Activated naive CD8-positive, alpha-beta T cell treated with anti-CD3 and anti-CD28 coated beads for 36 hours (primary cell): ENCODE results near the gene ZMAT3. TPM values are rescaled to one million over a fixed set of nuclear protein-coding genes. Genes with fewer than 3 reads are reported as not detected.

Experiments
- DNase-seq: peaks from one replicate; pipeline ENCODE4 v3.0.0; 2021
- H3K27ac Mint-ChIP-seq: one replicate; pipeline ENCODE4 v1.8.0; 2022; ENCODE audit warnings: mild to moderate bottlenecking, moderate library complexity, mixed read lengths
- H3K27me3 Mint-ChIP-seq: one replicate; pipeline ENCODE4 v1.8.0; 2022; ENCODE audit warnings: mild to moderate bottlenecking, mixed read lengths
- H3K36me3 Mint-ChIP-seq: one replicate; pipeline ENCODE4 v1.8.0; 2021; ENCODE audit warnings: mild to moderate bottlenecking, mixed read lengths
- H3K4me1 Mint-ChIP-seq: one replicate; pipeline ENCODE4 v1.8.0; 2021; ENCODE audit warnings: mixed read lengths
- H3K4me3 Mint-ChIP-seq: one replicate; pipeline ENCODE4 v1.8.0; 2022; ENCODE audit warnings: mild to moderate bottlenecking, moderate library complexity, mixed read lengths
- H3K9me3 Mint-ChIP-seq: one replicate; pipeline ENCODE4 v1.8.0; 2022; ENCODE audit warnings: mixed read lengths
- total RNA-seq, 2 experiments: library from RNA; stranded (reverse); gene quantifications; one replicate each; pipeline ENCODE4 v1.2.3, GENCODE V29; 2021

Gene ZMAT3
- total RNA-seq, 2 experiments from 2014 or later: 10.6 to 10.7 TPM

DNA sequence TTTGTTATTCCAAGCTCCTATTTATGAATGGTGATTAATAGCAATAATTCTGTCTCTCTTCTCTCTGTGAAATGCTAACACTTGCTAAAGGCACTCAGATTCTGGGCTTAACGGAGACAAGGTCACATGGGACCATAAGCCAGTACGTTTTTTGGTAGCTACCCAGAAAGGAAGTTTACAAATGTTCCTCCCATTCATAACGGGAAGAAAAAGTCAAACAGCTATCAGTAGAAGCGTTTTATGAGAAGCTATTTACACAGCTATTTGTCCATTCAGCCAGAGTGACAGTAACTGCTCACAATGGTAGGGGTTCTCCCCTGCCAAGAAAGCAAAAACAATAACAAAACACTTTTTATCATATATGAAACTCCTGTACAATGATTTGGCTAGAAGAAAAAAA is 51.5 kb downstream of the ZMAT3 start:
- no peaks in the 10 kb centered on the region for H3K27me3 Mint-ChIP-seq
- DNase-seq: no peak

DNA sequence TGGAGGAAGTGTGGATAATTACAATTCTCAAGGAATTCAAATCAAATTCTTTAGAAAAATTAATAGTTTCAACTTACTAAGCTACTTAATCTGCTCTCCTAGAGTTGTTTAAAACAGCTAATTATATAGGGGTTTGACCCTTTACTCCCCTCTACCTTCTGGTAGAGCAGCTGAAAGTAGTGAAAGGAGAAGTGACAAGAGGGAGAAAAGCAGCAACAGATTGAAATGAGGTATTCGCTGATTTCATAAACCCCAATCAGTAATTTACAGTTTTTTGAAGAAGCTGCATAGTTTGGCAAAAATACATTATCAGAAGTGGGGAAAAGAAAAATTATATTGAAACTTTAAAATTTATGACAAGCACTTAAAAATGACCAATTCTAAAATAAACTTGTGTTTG is 52.8 kb downstream of the ZMAT3 start:
- Mint-ChIP-seq H3K27ac (no peak overlapping the region), H3K27me3 (no peaks in the 10 kb centered on the region), H3K36me3 (peaks cover 2% of the 10 kb centered on the region), H3K9me3 (no peaks in the 10 kb centered on the region), H3K4me3 (no peak overlapping the region), H3K4me1 (peaks cover 30% of the 10 kb centered on the region)
- DNase-seq: no peak

More for the DNA sequence above, 51.5 kb downstream of the ZMAT3 start:
- peaks cover 30% of the 10 kb centered on the region for H3K4me1 Mint-ChIP-seq
- no peak overlapping the region for H3K27ac Mint-ChIP-seq
- no peak overlapping the region for H3K4me3 Mint-ChIP-seq
- no peaks in the 10 kb centered on the region for H3K9me3 Mint-ChIP-seq
- peaks cover 3% of the 10 kb centered on the region for H3K36me3 Mint-ChIP-seq

DNA sequence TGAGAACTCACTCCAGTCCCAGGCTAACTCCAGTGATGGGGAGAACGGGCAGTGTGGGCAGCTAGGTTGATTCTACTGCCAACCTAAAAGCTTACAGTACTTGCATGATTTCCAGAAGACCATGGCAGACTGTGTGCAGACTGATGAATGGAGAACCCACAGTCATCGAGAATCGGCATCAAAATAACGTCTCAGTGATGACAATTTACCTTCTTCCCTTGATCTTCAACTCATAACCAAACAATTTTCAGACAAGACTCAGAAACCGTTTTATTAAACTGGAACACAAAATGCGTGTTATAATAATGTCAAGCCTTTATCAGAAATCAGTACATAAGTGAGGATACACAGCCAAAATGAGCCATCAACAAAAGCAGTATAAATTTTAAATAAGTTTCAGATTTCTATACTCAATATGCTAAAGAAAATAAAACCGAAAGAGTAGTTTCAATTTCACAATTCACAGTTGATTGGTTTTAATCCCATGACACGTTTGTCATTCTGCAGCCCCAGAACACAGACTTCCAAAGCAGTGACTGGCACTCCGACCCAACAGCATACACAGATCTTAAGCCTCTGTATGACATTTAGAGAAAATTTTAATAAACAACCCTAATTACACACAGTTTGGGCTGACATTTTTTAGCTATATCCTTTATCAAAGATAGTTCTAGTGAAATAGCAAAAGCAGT is 54.5 kb downstream of the ZMAT3 start:
- Mint-ChIP-seq H3K9me3 (no peaks in the 10 kb centered on the region), H3K27me3 (no peaks in the 10 kb centered on the region), H3K4me3 (no peak overlapping the region), H3K27ac (peak overlapping the region; percentile 76), H3K4me1 (peaks cover 30% of the 10 kb centered on the region), H3K36me3 (peaks cover 2% of the 10 kb centered on the region)
- DNase-seq: no peak

DNA sequence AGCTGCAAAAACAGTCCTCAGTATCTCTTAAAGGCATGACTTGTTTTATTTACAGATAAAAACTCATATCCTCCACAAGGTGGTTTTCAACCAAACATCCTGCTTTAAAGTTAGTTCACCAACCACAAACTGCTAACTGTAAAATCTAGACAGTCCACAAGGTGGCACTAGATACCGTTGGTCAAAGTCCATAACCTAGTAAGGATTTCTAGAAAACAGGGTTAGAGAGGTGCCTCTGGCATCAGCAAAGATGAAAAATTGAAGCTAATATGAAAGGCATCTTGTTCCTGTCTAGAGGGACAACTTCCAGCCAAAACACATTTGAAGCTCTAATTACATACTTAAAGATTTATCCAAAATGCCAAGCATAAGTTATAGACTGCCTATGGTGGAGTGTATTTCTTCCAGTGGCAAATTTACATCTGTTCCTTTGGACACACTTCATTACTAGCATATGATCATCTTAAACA is 56.0 kb downstream of the ZMAT3 start:
- Mint-ChIP-seq H3K36me3 (peaks cover 2% of the 10 kb centered on the region), H3K27me3 (peaks cover 5% of the 10 kb centered on the region), H3K27ac (no peak overlapping the region), H3K9me3 (no peaks in the 10 kb centered on the region), H3K4me3 (no peak overlapping the region), H3K4me1 (peaks cover 20% of the 10 kb centered on the region)
- peak; percentile 43 for DNase-seq

DNA sequence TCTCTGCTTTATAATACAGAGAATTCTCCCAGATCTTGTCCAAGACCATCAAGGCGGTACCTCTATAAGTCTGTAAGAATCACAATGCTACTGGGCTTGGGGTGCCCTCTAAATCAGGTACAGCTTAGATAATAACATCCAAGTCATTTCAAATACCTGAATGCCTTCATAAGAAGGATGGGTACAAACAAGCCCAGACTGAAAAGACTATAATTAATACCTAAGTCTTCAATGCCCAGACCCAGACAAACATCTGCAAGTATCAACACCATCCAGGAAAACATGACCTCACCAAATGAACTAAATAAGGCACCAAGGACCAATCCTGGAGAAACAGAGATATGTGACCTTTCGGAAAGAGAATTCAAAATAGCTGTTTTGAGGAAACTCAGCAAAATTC is 65.9 kb downstream of the ZMAT3 start:
- Mint-ChIP-seq H3K27ac (no peak overlapping the region), H3K9me3 (no peaks in the 10 kb centered on the region), H3K36me3 (peaks cover 6% of the 10 kb centered on the region), H3K4me1 (peaks cover 4% of the 10 kb centered on the region), H3K27me3 (peaks cover 39% of the 10 kb centered on the region), H3K4me3 (no peak overlapping the region)
- DNase-seq: no peak

DNA sequence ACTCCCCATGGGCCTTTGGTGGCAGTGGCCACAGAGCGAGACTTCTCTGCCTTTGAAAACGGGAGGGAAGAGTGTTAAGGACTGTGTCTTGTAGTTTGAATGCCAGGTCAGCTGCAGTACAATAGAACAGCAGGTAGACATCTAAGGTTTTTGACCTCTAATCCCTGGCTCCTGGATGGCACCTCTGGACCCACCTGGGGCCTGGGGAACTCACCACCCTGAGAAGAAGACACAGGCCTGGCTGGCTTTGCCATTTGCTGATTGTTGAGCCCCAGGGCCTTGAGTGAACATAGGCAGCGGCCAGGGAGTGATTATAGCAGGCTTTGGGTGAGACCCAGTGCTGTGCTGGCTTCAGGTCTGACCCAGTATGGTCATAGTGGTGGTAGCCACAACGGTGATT is 66.4 kb downstream of the ZMAT3 start:
- Mint-ChIP-seq H3K36me3 (peaks cover 6% of the 10 kb centered on the region), H3K27ac (no peak overlapping the region)

DNA sequence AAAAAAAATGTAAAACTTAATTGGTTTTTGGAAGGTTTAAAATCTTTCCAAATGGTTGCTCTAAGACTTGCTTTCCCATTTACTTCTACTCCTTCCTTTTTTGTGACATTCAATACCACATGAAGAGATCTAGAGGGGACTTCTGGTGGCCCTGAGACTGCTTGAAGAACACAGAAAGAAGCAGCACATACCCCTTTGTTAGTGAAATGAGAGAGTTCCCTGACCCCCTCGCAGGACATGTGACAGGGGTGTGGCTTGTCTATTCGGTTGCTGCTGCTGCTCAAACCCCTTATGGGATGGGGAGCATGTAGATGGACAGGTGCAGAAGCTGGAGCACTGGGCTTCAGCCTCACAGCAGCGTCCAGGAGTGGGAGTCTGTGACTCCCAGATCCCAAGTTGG is 71.0 kb downstream of the ZMAT3 start:
- no peak for DNase-seq
- Mint-ChIP-seq H3K4me1 (peaks cover 29% of the 10 kb centered on the region), H3K27ac (peak overlapping the region; percentile 80), H3K9me3 (no peaks in the 10 kb centered on the region), H3K4me3 (no peak overlapping the region), H3K36me3 (peaks cover 15% of the 10 kb centered on the region), H3K27me3 (peaks cover 4% of the 10 kb centered on the region)

More for the DNA sequence above, 66.4 kb downstream of the ZMAT3 start:
- H3K4me3 Mint-ChIP-seq: no peak overlapping the region
- peaks cover 8% of the 10 kb centered on the region for H3K4me1 Mint-ChIP-seq
- no peaks in the 10 kb centered on the region for H3K9me3 Mint-ChIP-seq
- peaks cover 34% of the 10 kb centered on the region for H3K27me3 Mint-ChIP-seq
- DNase-seq: no peak

DNA sequence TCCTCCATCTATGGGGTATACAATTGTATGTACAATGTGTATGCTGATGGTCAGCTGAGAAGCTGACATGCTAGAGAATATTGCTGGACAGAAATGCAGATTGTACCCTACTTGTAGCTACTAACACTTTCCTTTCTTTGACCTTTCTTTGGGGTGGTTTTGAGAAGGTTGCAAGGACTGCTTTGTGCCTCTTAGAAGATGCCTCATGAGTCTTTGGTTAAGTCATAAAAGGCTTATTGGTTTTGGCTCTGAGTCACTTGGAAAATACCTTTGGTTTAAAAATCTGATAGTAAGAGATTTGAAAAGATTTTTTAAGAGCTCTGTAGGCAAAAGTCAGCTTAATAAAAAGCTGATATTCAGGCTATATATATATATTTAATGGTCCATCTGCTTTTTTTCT is 71.5 kb downstream of the ZMAT3 start:
- H3K9me3 Mint-ChIP-seq: no peaks in the 10 kb centered on the region
- peak overlapping the region; percentile 80 for H3K27ac Mint-ChIP-seq
- DNase-seq: no peak
- no peaks in the 10 kb centered on the region for H3K27me3 Mint-ChIP-seq
- no peak overlapping the region for H3K4me3 Mint-ChIP-seq
- H3K4me1 Mint-ChIP-seq: peaks cover 29% of the 10 kb centered on the region
- peaks cover 13% of the 10 kb centered on the region for H3K36me3 Mint-ChIP-seq

DNA sequence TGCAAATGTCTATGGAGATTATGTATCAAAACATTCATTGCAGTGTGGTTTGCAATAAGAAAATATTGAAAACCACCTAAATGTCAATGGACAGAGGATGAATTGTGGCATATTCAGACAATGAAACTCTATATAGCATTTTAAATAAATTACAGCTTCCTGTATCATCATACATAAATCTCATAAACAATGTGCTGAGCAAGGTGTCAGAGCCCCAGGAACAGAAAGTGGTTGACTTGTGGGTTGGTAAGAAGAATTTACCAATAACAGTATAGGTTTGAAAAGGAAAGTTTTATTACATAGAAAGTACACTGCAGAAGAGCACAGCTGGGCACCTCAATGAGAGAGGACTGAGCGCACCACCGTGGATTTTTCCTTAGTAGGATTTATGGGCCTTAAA is 75.2 kb downstream of the ZMAT3 start:
- H3K27ac Mint-ChIP-seq: no peak overlapping the region
- peaks cover 21% of the 10 kb centered on the region for H3K36me3 Mint-ChIP-seq
- no peak for DNase-seq
- H3K4me3 Mint-ChIP-seq: no peak overlapping the region
- no peaks in the 10 kb centered on the region for H3K27me3 Mint-ChIP-seq
- H3K9me3 Mint-ChIP-seq: peaks cover 5% of the 10 kb centered on the region
- H3K4me1 Mint-ChIP-seq: peaks cover 29% of the 10 kb centered on the region

DNA sequence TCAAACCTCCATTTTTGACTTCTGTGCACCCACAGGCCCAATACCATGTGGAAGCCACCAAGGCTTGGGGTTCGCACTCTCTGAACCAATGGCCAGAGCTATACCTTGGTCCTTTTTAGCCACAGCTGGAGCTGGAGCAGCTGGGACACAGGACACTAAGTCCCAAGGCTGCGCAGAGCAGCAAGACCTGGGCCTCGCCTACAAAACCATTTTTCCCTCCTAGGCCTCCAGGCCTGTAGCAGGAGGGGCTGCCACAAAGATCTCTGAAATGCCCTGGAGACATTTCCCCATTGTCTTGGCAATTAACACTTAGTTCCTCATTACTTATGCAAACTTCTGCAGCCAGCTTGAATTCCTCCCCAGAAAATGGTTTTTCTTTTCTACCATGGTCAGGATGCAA is 81.3 kb downstream of the ZMAT3 start:
- DNase-seq: no peak
- Mint-ChIP-seq H3K27me3 (no peaks in the 10 kb centered on the region), H3K27ac (no peak overlapping the region), H3K4me1 (no peaks in the 10 kb centered on the region), H3K4me3 (no peak overlapping the region), H3K36me3 (peaks cover 64% of the 10 kb centered on the region), H3K9me3 (peaks cover 41% of the 10 kb centered on the region)

DNA sequence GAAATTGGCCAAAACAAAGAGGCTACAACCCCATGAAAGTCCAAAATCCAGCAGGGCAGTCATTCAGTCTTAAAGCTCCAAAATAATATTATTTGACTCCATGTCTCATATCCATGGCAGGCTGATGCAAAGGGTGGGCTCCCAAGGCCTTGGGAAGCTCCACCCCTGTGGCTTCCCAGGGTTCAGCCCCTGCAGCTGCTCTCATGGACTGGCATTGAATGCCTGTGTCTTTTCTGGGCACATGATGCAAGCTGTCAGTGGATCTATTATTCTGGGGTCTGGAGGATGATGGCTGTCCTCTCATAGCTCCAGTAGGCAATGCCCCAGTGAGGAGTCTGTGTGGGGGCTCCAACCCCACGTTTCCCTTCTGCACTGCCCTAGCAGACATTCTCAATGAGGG is 81.8 kb downstream of the ZMAT3 start:
- Mint-ChIP-seq H3K9me3 (peaks cover 45% of the 10 kb centered on the region), H3K27me3 (no peaks in the 10 kb centered on the region), H3K4me3 (no peak overlapping the region), H3K4me1 (no peaks in the 10 kb centered on the region), H3K27ac (no peak overlapping the region), H3K36me3 (peaks cover 67% of the 10 kb centered on the region)
- no peak for DNase-seq

DNA sequence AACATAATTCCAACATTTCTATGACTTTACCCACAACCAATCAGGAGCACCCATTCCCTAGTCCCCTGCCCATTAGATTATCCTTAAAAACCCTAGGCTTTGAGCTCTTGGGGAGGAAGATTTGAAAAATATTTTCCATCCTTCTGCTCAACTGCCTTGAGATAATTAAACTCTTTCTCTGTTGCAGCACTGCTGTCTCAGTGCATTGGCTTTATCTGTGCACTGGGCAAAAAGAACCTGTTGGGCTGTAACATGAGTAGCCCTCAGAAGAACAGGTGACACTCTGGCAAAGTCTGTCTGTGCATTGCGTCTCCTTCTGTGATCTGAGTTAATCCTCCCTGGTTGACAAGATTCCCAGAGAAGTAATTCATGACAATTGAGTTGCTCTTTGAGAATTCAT is 83.9 kb downstream of the ZMAT3 start:
- Mint-ChIP-seq H3K36me3 (peaks cover 65% of the 10 kb centered on the region), H3K9me3 (peaks cover 53% of the 10 kb centered on the region), H3K4me1 (no peaks in the 10 kb centered on the region), H3K27me3 (no peaks in the 10 kb centered on the region), H3K27ac (no peak overlapping the region), H3K4me3 (no peak overlapping the region)
- DNase-seq: no peak

DNA sequence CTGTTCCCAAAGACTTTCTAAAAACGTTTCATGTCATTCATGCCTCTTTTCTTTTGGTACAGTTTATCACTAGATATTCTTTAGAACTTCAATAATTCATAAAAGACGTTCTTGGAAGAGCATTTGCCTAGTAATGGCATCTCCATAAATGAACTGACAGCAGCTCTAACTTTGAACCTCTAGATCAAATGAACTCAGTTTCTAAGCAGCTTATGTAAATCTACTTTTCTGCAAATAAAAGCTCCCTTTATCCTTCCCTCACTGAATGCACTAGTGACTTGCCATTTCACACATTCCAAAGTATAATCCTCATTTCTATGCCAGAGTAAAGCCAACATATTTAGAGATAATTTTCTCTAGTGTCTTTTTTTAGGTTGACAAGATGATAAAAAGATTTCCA is 85.2 kb downstream of the ZMAT3 start:
- no peak overlapping the region for H3K27ac Mint-ChIP-seq
- H3K4me3 Mint-ChIP-seq: no peak overlapping the region
- DNase-seq: no peak
- no peaks in the 10 kb centered on the region for H3K27me3 Mint-ChIP-seq
- H3K4me1 Mint-ChIP-seq: no peaks in the 10 kb centered on the region
- peaks cover 60% of the 10 kb centered on the region for H3K36me3 Mint-ChIP-seq
- H3K9me3 Mint-ChIP-seq: peaks cover 49% of the 10 kb centered on the region

DNA sequence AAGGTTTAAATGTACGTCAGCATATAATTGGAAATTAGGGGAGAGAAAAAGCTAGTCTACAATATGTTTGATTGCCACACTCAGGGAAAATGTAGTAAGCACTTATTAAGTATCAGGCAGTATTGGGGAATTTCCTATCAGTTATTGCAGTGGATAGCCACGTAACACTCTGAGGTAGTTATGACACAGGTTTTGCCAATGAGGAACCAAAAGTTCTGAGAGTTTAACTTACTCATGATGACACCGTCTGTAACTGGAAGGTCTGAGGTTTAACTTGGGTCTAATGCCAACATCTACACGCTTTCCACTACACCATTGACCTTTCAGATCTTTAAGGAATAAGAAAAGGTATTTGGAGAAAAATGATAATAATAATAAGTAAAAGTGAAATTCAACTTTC is 89.5 kb downstream of the ZMAT3 start:
- no peak for DNase-seq
- Mint-ChIP-seq H3K4me1 (no peaks in the 10 kb centered on the region), H3K9me3 (peaks cover 17% of the 10 kb centered on the region), H3K27me3 (no peaks in the 10 kb centered on the region), H3K36me3 (peaks cover 24% of the 10 kb centered on the region), H3K27ac (peak overlapping the region; percentile 5), H3K4me3 (no peak overlapping the region)

DNA sequence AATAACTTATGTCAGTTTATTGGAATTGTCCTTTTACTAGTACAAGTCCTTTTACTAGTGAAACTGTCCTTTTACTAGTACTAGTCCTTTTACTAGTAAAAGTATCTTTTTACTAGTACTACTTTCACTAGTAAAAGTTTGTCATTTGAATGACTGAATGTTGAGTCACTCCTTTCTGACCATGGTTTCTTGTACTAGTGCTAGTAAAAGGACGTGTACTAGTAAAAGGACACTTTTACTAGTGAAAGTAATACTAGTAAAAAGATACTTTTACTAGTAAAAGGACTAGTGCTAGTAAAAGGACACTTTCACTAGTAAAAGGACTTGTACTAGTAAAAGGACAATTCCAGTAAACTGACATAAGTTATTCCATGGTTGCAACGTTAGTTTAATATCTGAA is 96.3 kb downstream of the ZMAT3 start:
- no peak for DNase-seq
- no peaks in the 10 kb centered on the region for H3K4me1 Mint-ChIP-seq
- H3K27me3 Mint-ChIP-seq: no peaks in the 10 kb centered on the region
- H3K27ac Mint-ChIP-seq: no peak overlapping the region
- no peak overlapping the region for H3K4me3 Mint-ChIP-seq
- peaks cover 6% of the 10 kb centered on the region for H3K36me3 Mint-ChIP-seq
- H3K9me3 Mint-ChIP-seq: peaks cover 9% of the 10 kb centered on the region

DNA sequence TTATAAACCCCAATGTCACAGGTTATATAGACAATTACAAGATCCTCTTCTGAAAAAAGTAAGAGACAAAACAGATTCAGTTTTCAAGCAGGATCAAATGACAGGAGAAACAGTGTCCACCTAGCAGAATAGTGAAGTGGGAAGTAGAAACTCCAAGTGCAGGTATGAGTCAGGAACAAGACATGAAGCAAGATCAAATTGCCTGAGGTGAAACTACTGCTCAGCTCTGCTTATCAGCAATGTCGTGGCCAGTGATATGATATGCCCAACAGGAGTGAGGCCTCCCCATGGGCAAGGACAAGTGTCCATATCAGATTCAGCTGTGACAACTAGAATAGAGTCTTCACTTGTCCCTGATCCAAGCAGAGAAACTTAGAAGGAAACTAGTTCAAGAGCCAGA is 100.0 kb downstream of the ZMAT3 start:
- H3K36me3 Mint-ChIP-seq: peaks cover 9% of the 10 kb centered on the region
- DNase-seq: no peak
- no peaks in the 10 kb centered on the region for H3K27me3 Mint-ChIP-seq
- peaks cover 9% of the 10 kb centered on the region for H3K9me3 Mint-ChIP-seq
- H3K4me3 Mint-ChIP-seq: no peak overlapping the region
- H3K27ac Mint-ChIP-seq: no peak overlapping the region
- H3K4me1 Mint-ChIP-seq: peaks cover 18% of the 10 kb centered on the region
